ENCODE measurements around the gene ID2.

DNA sequence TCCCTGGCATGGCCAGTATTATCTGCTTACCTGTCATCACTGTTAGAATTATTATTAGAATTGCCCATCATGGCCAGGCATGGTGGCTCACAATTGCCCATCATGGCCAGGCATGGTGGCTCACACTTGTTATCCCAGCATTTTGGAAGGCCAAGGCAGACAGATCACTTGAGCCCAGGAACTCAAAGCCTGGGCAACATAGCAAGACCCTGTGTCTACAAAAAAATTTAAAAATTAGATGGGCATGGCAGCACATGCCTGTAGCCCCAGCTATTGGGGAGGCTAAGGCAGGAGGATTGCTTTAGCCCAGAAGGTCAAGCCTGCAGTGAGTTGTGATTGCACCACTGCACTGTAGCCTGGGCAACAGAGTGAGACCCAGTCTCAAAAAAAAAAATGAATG lies 27.4 kb upstream of the ID2 start:
- no peak for TF ChIP-seq KDM5A (IDR thresholded peaks at IDR 0.05)
- TF ChIP-seq, protein P1, sequence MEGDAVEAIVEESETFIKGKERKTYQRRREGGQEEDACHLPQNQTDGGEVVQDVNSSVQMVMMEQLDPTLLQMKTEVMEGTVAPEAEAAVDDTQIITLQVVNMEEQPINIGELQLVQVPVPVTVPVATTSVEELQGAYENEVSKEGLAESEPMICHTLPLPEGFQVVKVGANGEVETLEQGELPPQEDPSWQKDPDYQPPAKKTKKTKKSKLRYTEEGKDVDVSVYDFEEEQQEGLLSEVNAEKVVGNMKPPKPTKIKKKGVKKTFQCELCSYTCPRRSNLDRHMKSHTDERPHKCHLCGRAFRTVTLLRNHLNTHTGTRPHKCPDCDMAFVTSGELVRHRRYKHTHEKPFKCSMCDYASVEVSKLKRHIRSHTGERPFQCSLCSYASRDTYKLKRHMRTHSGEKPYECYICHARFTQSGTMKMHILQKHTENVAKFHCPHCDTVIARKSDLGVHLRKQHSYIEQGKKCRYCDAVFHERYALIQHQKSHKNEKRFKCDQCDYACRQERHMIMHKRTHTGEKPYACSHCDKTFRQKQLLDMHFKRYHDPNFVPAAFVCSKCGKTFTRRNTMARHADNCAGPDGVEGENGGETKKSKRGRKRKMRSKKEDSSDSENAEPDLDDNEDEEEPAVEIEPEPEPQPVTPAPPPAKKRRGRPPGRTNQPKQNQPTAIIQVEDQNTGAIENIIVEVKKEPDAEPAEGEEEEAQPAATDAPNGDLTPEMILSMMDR (IDR thresholded peaks at IDR 0.05), result no peak
- no peak for TF ChIP-seq POLR2A (IDR thresholded peaks at IDR 0.05; ENCODE audit: low read length)
- no peak for TF ChIP-seq MYC (IDR thresholded peaks at IDR 0.05; ENCODE audit: borderline replicate concordance, low read length)
- no peak for TF ChIP-seq EP300 (IDR thresholded peaks at IDR 0.05)
- TF ChIP-seq BHLHE40 (IDR thresholded peaks at IDR 0.05; ENCODE audit: low read depth, low read length), result no peak
- no peak for TF ChIP-seq RAD21 (conservative IDR thresholded peaks at IDR 0.05 in 1 of 2, IDR thresholded peaks at IDR 0.05 in 1 of 2)
- no peak for TF ChIP-seq SMC3 (IDR thresholded peaks at IDR 0.05)
- TF ChIP-seq, protein P2, sequence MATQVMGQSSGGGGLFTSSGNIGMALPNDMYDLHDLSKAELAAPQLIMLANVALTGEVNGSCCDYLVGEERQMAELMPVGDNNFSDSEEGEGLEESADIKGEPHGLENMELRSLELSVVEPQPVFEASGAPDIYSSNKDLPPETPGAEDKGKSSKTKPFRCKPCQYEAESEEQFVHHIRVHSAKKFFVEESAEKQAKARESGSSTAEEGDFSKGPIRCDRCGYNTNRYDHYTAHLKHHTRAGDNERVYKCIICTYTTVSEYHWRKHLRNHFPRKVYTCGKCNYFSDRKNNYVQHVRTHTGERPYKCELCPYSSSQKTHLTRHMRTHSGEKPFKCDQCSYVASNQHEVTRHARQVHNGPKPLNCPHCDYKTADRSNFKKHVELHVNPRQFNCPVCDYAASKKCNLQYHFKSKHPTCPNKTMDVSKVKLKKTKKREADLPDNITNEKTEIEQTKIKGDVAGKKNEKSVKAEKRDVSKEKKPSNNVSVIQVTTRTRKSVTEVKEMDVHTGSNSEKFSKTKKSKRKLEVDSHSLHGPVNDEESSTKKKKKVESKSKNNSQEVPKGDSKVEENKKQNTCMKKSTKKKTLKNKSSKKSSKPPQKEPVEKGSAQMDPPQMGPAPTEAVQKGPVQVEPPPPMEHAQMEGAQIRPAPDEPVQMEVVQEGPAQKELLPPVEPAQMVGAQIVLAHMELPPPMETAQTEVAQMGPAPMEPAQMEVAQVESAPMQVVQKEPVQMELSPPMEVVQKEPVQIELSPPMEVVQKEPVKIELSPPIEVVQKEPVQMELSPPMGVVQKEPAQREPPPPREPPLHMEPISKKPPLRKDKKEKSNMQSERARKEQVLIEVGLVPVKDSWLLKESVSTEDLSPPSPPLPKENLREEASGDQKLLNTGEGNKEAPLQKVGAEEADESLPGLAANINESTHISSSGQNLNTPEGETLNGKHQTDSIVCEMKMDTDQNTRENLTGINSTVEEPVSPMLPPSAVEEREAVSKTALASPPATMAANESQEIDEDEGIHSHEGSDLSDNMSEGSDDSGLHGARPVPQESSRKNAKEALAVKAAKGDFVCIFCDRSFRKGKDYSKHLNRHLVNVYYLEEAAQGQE (IDR thresholded peaks at IDR 0.05), result no peak
- TF ChIP-seq, protein P3, sequence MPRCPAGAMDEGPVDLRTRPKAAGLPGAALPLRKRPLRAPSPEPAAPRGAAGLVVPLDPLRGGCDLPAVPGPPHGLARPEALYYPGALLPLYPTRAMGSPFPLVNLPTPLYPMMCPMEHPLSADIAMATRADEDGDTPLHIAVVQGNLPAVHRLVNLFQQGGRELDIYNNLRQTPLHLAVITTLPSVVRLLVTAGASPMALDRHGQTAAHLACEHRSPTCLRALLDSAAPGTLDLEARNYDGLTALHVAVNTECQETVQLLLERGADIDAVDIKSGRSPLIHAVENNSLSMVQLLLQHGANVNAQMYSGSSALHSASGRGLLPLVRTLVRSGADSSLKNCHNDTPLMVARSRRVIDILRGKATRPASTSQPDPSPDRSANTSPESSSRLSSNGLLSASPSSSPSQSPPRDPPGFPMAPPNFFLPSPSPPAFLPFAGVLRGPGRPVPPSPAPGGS (IDR thresholded peaks at IDR 0.05), result no peak
- no peak for TF ChIP-seq RFX5 (IDR thresholded peaks at IDR 0.05)
- TF ChIP-seq TFCP2L1 (CRISPR knock-in tag; IDR thresholded peaks at IDR 0.05), result no peak

Data from A549 (cell line).